Measurements from ENCODE around the gene MAIP1. TPM values are rescaled to one million over a fixed set of nuclear protein-coding genes. Genes with fewer than 3 reads are reported as not detected.

Gene MAIP1
- total RNA-seq, 1 donor from 2014 or later: 18.0 TPM

DNA sequence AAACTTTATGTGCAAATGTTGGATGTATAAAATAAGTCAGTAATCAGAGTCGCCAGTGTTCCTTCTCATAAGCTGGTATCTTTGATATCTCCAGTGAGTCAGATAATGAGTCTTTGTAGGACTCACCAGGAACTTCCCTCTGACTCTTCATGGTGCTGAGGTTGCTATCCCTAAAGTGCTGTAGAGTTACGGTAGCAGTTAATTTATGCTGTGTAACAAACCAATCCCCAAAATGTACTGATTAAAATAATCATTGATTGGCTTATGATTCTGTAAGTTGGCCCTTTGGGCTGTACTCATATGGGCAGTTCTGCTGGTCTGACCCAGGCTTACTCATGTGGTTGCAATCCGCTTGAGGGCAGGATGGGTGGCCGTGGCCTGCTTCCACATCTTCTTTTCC is 43.8 kb downstream of the MAIP1 start:
- no peaks in the 10 kb centered on the region for H3K27me3 Mint-ChIP-seq (ENCODE audit: unreplicated experiment)
- DNase-seq (ENCODE audit: low spot score): no peak
- no peak overlapping the region for H3K4me3 Mint-ChIP-seq (ENCODE audit: unreplicated experiment)
- H3K9me3 Mint-ChIP-seq (ENCODE audit: unreplicated experiment): no peaks in the 10 kb centered on the region
- no peak overlapping the region for H3K27ac Mint-ChIP-seq (ENCODE audit: unreplicated experiment)
- TF ChIP-seq, protein P1, sequence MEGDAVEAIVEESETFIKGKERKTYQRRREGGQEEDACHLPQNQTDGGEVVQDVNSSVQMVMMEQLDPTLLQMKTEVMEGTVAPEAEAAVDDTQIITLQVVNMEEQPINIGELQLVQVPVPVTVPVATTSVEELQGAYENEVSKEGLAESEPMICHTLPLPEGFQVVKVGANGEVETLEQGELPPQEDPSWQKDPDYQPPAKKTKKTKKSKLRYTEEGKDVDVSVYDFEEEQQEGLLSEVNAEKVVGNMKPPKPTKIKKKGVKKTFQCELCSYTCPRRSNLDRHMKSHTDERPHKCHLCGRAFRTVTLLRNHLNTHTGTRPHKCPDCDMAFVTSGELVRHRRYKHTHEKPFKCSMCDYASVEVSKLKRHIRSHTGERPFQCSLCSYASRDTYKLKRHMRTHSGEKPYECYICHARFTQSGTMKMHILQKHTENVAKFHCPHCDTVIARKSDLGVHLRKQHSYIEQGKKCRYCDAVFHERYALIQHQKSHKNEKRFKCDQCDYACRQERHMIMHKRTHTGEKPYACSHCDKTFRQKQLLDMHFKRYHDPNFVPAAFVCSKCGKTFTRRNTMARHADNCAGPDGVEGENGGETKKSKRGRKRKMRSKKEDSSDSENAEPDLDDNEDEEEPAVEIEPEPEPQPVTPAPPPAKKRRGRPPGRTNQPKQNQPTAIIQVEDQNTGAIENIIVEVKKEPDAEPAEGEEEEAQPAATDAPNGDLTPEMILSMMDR (IDR thresholded peaks at IDR 0.05; ENCODE audit: unreplicated experiment): no peak
- H3K36me3 Mint-ChIP-seq (ENCODE audit: low read depth, unreplicated experiment): no peaks in the 10 kb centered on the region
- peaks cover 9% of the 10 kb centered on the region for H3K4me1 Mint-ChIP-seq (ENCODE audit: unreplicated experiment)

- Mint-ChIP-seq H3K9me3 (ENCODE audit: unreplicated experiment) (no peaks in the 10 kb centered on the region), H3K4me1 (ENCODE audit: unreplicated experiment) (peaks cover 9% of the 10 kb centered on the region), H3K27me3 (ENCODE audit: unreplicated experiment) (no peaks in the 10 kb centered on the region), H3K36me3 (ENCODE audit: low read depth, unreplicated experiment) (no peaks in the 10 kb centered on the region), H3K4me3 (ENCODE audit: unreplicated experiment) (no peak overlapping the region), H3K27ac (ENCODE audit: unreplicated experiment) (no peak overlapping the region)
- DNase-seq (ENCODE audit: low spot score): no peak
- TF ChIP-seq, protein P1 (IDR thresholded peaks at IDR 0.05; ENCODE audit: unreplicated experiment): no peak
Measured at GRCh38 chr2:200000444-200001163, 45.2 kb downstream of the MAIP1 start.

- TF ChIP-seq, protein P1 (IDR thresholded peaks at IDR 0.05; ENCODE audit: unreplicated experiment): no peak
- Mint-ChIP-seq H3K4me1 (ENCODE audit: unreplicated experiment) (peaks cover 6% of the 10 kb centered on the region), H3K36me3 (ENCODE audit: low read depth, unreplicated experiment) (no peaks in the 10 kb centered on the region)
Measured at GRCh38 chr2:200003444-200003843, 48.1 kb downstream of the MAIP1 start.

DNA sequence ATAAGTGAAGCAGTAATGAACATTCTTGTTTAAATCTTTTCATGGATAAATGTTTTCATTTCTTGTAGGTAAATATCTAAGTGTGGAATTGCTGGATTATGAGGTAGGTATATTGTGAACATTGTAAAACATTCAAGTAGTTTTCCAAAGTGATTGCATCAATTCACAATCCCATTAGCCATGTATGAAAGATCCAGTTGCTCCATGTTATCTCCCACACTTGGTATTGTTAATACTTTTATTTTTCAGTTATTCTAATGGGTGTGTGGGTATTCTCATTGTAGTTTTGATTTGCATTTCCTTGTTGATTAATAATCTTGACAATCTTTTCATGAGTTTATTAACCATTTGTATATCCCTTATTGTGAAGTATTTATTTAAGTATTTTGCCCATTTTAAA is 50.3 kb downstream of the MAIP1 start:
- no peak for DNase-seq (ENCODE audit: low spot score)
- Mint-ChIP-seq H3K27ac (ENCODE audit: unreplicated experiment) (no peak overlapping the region), H3K27me3 (ENCODE audit: unreplicated experiment) (no peaks in the 10 kb centered on the region), H3K4me3 (ENCODE audit: unreplicated experiment) (no peak overlapping the region), H3K36me3 (ENCODE audit: low read depth, unreplicated experiment) (no peaks in the 10 kb centered on the region), H3K4me1 (ENCODE audit: unreplicated experiment) (peaks cover 6% of the 10 kb centered on the region), H3K9me3 (ENCODE audit: unreplicated experiment) (no peaks in the 10 kb centered on the region)
- TF ChIP-seq, protein P1 (IDR thresholded peaks at IDR 0.05; ENCODE audit: unreplicated experiment): no peak

More at GRCh38 chr2:200003444-200003843, 48.1 kb downstream of the MAIP1 start:
- Mint-ChIP-seq H3K27me3 (ENCODE audit: unreplicated experiment) (no peaks in the 10 kb centered on the region), H3K9me3 (ENCODE audit: unreplicated experiment) (no peaks in the 10 kb centered on the region), H3K27ac (ENCODE audit: unreplicated experiment) (no peak overlapping the region), H3K4me3 (ENCODE audit: unreplicated experiment) (no peak overlapping the region)
- DNase-seq (ENCODE audit: low spot score): no peak

DNA sequence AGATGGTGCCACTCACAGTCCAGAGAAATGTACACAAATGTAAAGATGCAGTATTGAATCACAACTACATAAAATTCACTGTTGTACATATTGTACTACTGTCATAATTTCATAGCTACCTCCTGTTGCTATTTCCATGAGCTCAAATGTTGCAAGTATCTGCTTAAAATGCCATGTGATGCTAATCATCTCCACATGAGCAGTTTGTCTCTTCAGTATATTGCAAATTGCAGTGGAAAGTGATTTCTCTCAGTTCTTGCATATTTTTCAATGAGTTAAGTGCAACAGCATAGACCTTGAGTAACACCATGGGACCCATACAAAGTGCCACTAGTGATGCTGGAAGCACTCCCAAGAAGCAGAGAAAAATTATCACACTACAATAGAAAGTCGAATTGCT is 51.9 kb downstream of the MAIP1 start:
- Mint-ChIP-seq H3K4me1 (ENCODE audit: unreplicated experiment) (peaks cover 6% of the 10 kb centered on the region), H3K9me3 (ENCODE audit: unreplicated experiment) (no peaks in the 10 kb centered on the region), H3K4me3 (ENCODE audit: unreplicated experiment) (no peak overlapping the region), H3K27me3 (ENCODE audit: unreplicated experiment) (no peaks in the 10 kb centered on the region), H3K27ac (ENCODE audit: unreplicated experiment) (no peak overlapping the region), H3K36me3 (ENCODE audit: low read depth, unreplicated experiment) (no peaks in the 10 kb centered on the region)
- DNase-seq (ENCODE audit: low spot score): no peak
- TF ChIP-seq, protein P1 (IDR thresholded peaks at IDR 0.05; ENCODE audit: unreplicated experiment): no peak
